Esophagus muscularis mucosa (tissue), 4 donors: ENCODE data around the gene BHMT2.

ENCODE experiments used
- CTCF ChIP-seq, 3 experiments: fragments of 200-600 bp in 2 of 3; fragments of 450-650 bp in 1 of 3; sonication (generic) in 2 of 3; IDR thresholded peaks; one replicate each; pipeline ENCODE4 v1.5.1; 2017 to 2019; ENCODE audit warnings: antibody characterized with exemption in 3 of 3, mild to moderate bottlenecking in 2 of 3, moderate library complexity in 1 of 3
- EP300 ChIP-seq: sonication (generic); formaldehyde crosslinking; IDR thresholded peaks from one replicate; pipeline ENCODE4 v1.6.1; 2017; ENCODE audit warnings: antibody characterized with exemption
- POLR2A ChIP-seq: fragments of 450-650 bp; IDR thresholded peaks from one replicate; pipeline ENCODE4 v1.6.1; 2017; ENCODE audit warnings: antibody characterized with exemption, moderate library complexity, mild to moderate bottlenecking, low read depth
- POLR2AphosphoS5 ChIP-seq, 2 donors: sonication (generic); formaldehyde crosslinking; IDR thresholded peaks; one replicate each; pipeline ENCODE4 v1.6.1; 2017; ENCODE audit warnings: antibody characterized with exemption in 2 of 2

GRCh38 chr5:79081779-79082178 lies 12.2 kb downstream of the BHMT2 start:
- TF ChIP-seq POLR2AphosphoS5 (IDR thresholded peaks at IDR 0.05) = no peak
- TF ChIP-seq POLR2A = no peak
- TF ChIP-seq CTCF (IDR thresholded peaks at IDR 0.05) = no peak
- no peak for TF ChIP-seq EP300
